A673 (cell line): ENCODE results near the gene PLSCR1.

Experiments used
- EZH2 ChIP-seq: fragments of 200-600 bp; sonication (generic); IDR thresholded peaks from 2 replicates; pipeline ENCODE4 v1.6.1; 2017; ENCODE audit warnings: borderline replicate concordance, low read depth, mild to moderate bottlenecking, mixed read lengths, antibody characterized with exemption, low read length; ENCODE audit not compliant: poor library complexity, severe bottlenecking
- TF ChIP-seq, protein P1 (sequence below): fragments of 300-800, 200-600 bp; sonication (generic); conservative IDR thresholded peaks from 2 replicates; pipeline ENCODE4 v1.5.1; 2017; ENCODE audit warnings: low read depth, mild to moderate bottlenecking, antibody characterized with exemption, low read length, moderate library complexity, mixed read lengths

DNA sequence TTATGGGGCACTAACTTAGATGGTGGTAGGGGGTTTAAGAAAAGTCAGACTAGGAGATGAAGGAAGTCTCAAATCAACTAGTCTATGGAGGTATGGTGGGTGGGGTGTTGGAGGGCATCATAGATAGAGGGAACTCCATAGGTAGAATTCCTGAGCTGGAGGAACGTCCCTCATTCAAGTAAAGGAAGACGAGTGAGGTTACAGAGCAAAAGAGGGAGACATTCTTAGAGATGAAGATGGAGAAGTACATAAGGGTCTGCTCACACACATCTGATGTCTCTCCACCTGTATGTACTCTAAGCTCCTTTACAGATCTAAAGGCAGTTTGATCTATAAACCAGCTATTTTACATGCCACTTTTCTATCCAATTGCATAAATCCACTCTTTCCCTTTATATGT lies 1.4 kb downstream of the PLSCR1 start:
- TF ChIP-seq, protein P1, sequence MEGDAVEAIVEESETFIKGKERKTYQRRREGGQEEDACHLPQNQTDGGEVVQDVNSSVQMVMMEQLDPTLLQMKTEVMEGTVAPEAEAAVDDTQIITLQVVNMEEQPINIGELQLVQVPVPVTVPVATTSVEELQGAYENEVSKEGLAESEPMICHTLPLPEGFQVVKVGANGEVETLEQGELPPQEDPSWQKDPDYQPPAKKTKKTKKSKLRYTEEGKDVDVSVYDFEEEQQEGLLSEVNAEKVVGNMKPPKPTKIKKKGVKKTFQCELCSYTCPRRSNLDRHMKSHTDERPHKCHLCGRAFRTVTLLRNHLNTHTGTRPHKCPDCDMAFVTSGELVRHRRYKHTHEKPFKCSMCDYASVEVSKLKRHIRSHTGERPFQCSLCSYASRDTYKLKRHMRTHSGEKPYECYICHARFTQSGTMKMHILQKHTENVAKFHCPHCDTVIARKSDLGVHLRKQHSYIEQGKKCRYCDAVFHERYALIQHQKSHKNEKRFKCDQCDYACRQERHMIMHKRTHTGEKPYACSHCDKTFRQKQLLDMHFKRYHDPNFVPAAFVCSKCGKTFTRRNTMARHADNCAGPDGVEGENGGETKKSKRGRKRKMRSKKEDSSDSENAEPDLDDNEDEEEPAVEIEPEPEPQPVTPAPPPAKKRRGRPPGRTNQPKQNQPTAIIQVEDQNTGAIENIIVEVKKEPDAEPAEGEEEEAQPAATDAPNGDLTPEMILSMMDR, result no peak
- no peak for TF ChIP-seq EZH2
